Erythroblast (primary cell): ENCODE measurements around the gene TCF12.
"Not testable (repeated sequence)": the region's sequence is repeated elsewhere in the genome, so short reads cannot be mapped to it uniquely, and the experiment has no call there.

Experiments used
- DNase-seq, 2 experiments: peaks; one replicate each; lab custom pipeline; 2025; lab: John Stamatoyannopoulos, UW
- GATA1 ChIP-seq: IDR thresholded peaks from 2 replicates; pipeline ENCODE4 v1.6.1; 2011; ENCODE audit warnings: low read depth, mild to moderate bottlenecking, control low read depth, low read length, moderate library complexity
- POLR2A ChIP-seq: IDR thresholded peaks from 2 replicates; pipeline ENCODE4 v1.6.1; 2011; ENCODE audit warnings: mild to moderate bottlenecking, low read length

Gene TCF12

GRCh38 chr15:56946150-56946549 lies 27.7 kb downstream of the TCF12 start:
- TF ChIP-seq POLR2A (no peak), GATA1 (no peak)
- DNase-seq = no peak

GRCh38 chr15:56948000-56948763 lies 29.7 kb downstream of the TCF12 start:
- no peak for DNase-seq
- TF ChIP-seq GATA1 (no peak), POLR2A (no peak)

GRCh38 chr15:56948764-56949101 lies 30.3 kb downstream of the TCF12 start:
- TF ChIP-seq POLR2A (no peak), GATA1 (no peak)
- no peak for DNase-seq

- TF ChIP-seq POLR2A (no peak), GATA1 (no peak)
- no peak for DNase-seq
Measured at GRCh38 chr15:56950979-56951378, 32.5 kb downstream of the TCF12 start.

GRCh38 chr15:56953790-56954189 lies 35.3 kb downstream of the TCF12 start:
- no peak for DNase-seq
- TF ChIP-seq POLR2A (no peak), GATA1 (no peak)

GRCh38 chr15:56955011-56955410 lies 36.6 kb downstream of the TCF12 start:
- DNase-seq = not testable (repeated sequence)

GRCh38 chr15:56956538-56956937 lies 38.1 kb downstream of the TCF12 start:
- no peak for TF ChIP-seq GATA1
- TF ChIP-seq POLR2A = no peak
- no peak for DNase-seq

- DNase-seq = no peak
- TF ChIP-seq POLR2A (no peak), GATA1 (no peak)
Measured at GRCh38 chr15:56957812-56958406, 39.5 kb downstream of the TCF12 start.

GRCh38 chr15:56959318-56959648 lies 40.8 kb downstream of the TCF12 start:
- DNase-seq = no peak

GRCh38 chr15:56960116-56960515 lies 41.7 kb downstream of the TCF12 start:
- TF ChIP-seq POLR2A (no peak), GATA1 (no peak)
- no peak for DNase-seq

More at GRCh38 chr15:56959318-56959648, 40.8 kb downstream of the TCF12 start:
- no peak for TF ChIP-seq POLR2A
- no peak for TF ChIP-seq GATA1

- no peak for DNase-seq
- TF ChIP-seq GATA1 (no peak), POLR2A (no peak)
Measured at GRCh38 chr15:56963126-56963525, 44.7 kb downstream of the TCF12 start.

- TF ChIP-seq GATA1 (no peak), POLR2A (no peak)
- no peak for DNase-seq
Measured at GRCh38 chr15:56963710-56964109, 45.3 kb downstream of the TCF12 start.

GRCh38 chr15:56964182-56964581 lies 45.7 kb downstream of the TCF12 start:
- no peak for DNase-seq
- TF ChIP-seq GATA1 (no peak), POLR2A (no peak)

GRCh38 chr15:56965231-56966013 lies 47.0 kb downstream of the TCF12 start:
- DNase-seq = no peak

More at GRCh38 chr15:56965231-56966013, 47.0 kb downstream of the TCF12 start:
- TF ChIP-seq POLR2A = no peak
- no peak for TF ChIP-seq GATA1
